GM12892 (cell line): ENCODE data around the gene MICAL3.

Experiments
- POLR2A ChIP-seq: IDR thresholded peaks from 2 replicates; pipeline ENCODE4 v1.6.1; 2011; ENCODE audit warnings: low read depth, low read length, control low read depth
- POLR2AphosphoS5 ChIP-seq: IDR thresholded peaks from 2 replicates; pipeline ENCODE4 v1.6.1; 2011; ENCODE audit warnings: low read depth, low read length, control low read depth

GRCh38 chr22:17948101-17948500 is 76.3 kb downstream of the MICAL3 start:
- TF ChIP-seq POLR2AphosphoS5 (no peak), POLR2A (no peak)
